Gastroesophageal sphincter (tissue), 4 donors: ENCODE results near the gene MYL11. TPM values are rescaled to one million over a fixed set of nuclear protein-coding genes. Genes with fewer than 3 reads are reported as not detected.

Experiments
- ATAC-seq: fragments of 150-250 bp; one replicate; pipeline ENCODE4 v1.9.1; 2016; ENCODE audit warnings: mild to moderate bottlenecking, moderate library complexity
- H3K27ac ChIP-seq, 4 donors: fragments of 200-600 bp; sonication (generic) in 3 of 4; 1 replicate in 3 of 4; 2 replicates in 1 of 4; pipeline ENCODE4 v1.5.1; 2016 to 2019
- H3K27me3 ChIP-seq: fragments of 200-600 bp; sonication (generic); one replicate; pipeline ENCODE4 v1.5.1; 2019
- H3K36me3 ChIP-seq, 2 donors: fragments of 200-600 bp; sonication (generic); one replicate each; pipeline ENCODE4 v1.5.1; 2019; ENCODE audit warnings: control low read depth in 1 of 2
- H3K4me1 ChIP-seq, 3 donors: fragments of 200-600 bp; sonication (generic); 1 replicate in 2 of 3; 2 replicates in 1 of 3; pipeline ENCODE4 v1.5.1; 2016 to 2019; ENCODE audit warnings: control low read depth in 2 of 3
- H3K4me3 ChIP-seq, 2 donors: fragments of 200-600 bp; sonication (generic); one replicate each; pipeline ENCODE4 v1.5.1; 2019; ENCODE audit warnings: mild to moderate bottlenecking in 1 of 2, moderate library complexity in 1 of 2
- H3K9me3 ChIP-seq, 3 donors: fragments of 200-600 bp; sonication (generic); one replicate each; pipeline ENCODE4 v1.5.1; 2017 to 2019; ENCODE audit warnings: control low read depth in 2 of 3
- EP300 ChIP-seq: sonication (generic); formaldehyde crosslinking; IDR thresholded peaks from one replicate; pipeline ENCODE4 v1.6.1; 2017; ENCODE audit warnings: antibody characterized with exemption, mild to moderate bottlenecking
- POLR2A ChIP-seq, 2 donors: fragments of 450-650 bp; IDR thresholded peaks; one replicate each; pipeline ENCODE4 v1.6.1; 2017; ENCODE audit warnings: antibody characterized with exemption in 2 of 2, mild to moderate bottlenecking in 2 of 2, moderate library complexity in 1 of 2
- POLR2AphosphoS5 ChIP-seq: sonication (generic); formaldehyde crosslinking; IDR thresholded peaks from one replicate; pipeline ENCODE4 v1.6.1; 2017; ENCODE audit warnings: antibody characterized with exemption
- WGBS, 2 donors: methylation state at CpG; one replicate each; pipeline ENCODE4 v1.1.5; 2018; ENCODE audit warnings: low coverage in 1 of 2; 5-methylcytosine and 5-hydroxymethylcytosine counted together
- total RNA-seq, 4 donors: library from RNA; depleted of rRNA; stranded (reverse); fragments of >200 nt; gene quantifications; one replicate each; pipeline ENCODE4 v1.1.0, GENCODE V29; 2016
- TF ChIP-seq, protein P1 (sequence below), 4 experiments: fragments of 200-600 bp in 2 of 4; fragments of 450-650 bp in 2 of 4; sonication (generic) in 1 of 4; IDR thresholded peaks; one replicate each; pipeline ENCODE4 v1.5.1; 2017 to 2019; ENCODE audit warnings: antibody characterized with exemption in 4 of 4, mild to moderate bottlenecking in 2 of 4, moderate library complexity in 2 of 4

The MYL11 gene
- total RNA-seq, 4 donors from 2014 or later, result not detected

- H3K27ac ChIP-seq, result no peak overlapping the region
- ATAC-seq, result no peak
- peaks cover 0 to 57% (median 21%) of the 10 kb centered on the region in 3 donors for H3K4me1 ChIP-seq
- H3K4me3 ChIP-seq, result no peak overlapping the region
- no peaks in the 10 kb centered on the region for H3K9me3 ChIP-seq
- TF ChIP-seq POLR2A (IDR thresholded peaks at IDR 0.05) (no peak), EP300 (no peak), POLR2AphosphoS5 (no peak)
- TF ChIP-seq, protein P1, sequence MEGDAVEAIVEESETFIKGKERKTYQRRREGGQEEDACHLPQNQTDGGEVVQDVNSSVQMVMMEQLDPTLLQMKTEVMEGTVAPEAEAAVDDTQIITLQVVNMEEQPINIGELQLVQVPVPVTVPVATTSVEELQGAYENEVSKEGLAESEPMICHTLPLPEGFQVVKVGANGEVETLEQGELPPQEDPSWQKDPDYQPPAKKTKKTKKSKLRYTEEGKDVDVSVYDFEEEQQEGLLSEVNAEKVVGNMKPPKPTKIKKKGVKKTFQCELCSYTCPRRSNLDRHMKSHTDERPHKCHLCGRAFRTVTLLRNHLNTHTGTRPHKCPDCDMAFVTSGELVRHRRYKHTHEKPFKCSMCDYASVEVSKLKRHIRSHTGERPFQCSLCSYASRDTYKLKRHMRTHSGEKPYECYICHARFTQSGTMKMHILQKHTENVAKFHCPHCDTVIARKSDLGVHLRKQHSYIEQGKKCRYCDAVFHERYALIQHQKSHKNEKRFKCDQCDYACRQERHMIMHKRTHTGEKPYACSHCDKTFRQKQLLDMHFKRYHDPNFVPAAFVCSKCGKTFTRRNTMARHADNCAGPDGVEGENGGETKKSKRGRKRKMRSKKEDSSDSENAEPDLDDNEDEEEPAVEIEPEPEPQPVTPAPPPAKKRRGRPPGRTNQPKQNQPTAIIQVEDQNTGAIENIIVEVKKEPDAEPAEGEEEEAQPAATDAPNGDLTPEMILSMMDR (IDR thresholded peaks at IDR 0.05), result no peak
- peaks cover 0 to 49% of the 10 kb centered on the region in 2 donors for H3K36me3 ChIP-seq
- WGBS, 2 donors, result 63 to 82% methylated on average over 1 to 4 of the region's 4 CpGs
- H3K27me3 ChIP-seq, result no peaks in the 10 kb centered on the region
Observed at GRCh38 chr16:30366511-30366910, 8.1 kb upstream of the MYL11 start.

DNA sequence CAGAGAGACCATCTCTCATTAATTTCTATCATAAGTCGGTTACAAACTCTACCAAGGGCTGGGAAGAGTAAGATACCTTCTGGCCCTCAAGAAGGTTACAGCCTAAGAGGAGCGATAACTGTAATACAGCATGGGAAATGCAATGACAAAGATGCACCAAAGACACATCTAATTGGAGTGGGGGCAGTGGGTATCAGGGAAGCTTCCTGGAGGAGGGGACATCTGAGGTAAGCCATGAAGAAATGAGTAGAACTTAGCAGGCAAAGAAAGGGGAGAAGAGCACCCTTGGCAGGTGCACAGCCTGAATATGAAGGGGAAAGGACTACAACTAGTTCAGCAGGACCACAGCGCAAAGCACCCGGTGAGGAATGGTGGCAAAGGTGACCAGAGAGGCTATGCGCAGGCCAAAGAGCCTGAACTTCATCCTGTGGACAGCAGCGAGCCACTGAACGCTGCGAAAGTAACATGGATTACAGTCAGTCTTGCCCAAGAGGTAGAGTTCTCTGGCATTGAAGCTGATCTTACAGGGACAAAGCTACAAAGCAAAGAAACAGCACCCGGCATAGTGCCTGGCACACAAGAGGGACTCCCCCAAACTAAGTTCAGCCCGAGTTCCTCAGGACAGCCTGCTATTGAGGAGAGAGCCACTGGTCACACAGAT lies 7.1 kb upstream of the MYL11 start:
- no peak for ATAC-seq
- H3K27me3 ChIP-seq, result no peaks in the 10 kb centered on the region
- H3K9me3 ChIP-seq, result no peaks in the 10 kb centered on the region
- H3K27ac ChIP-seq, result peak overlapping the region in 3 of 4 donors; percentile 86 to 97 (median 93)
- H3K4me1 ChIP-seq, result peaks cover 0 to 58% (median 21%) of the 10 kb centered on the region in 3 donors
- H3K36me3 ChIP-seq, result peaks cover 0 to 40% of the 10 kb centered on the region in 2 donors
- 49 to 51% methylated on average over 9 of the region's 10 CpGs for WGBS, 2 donors
- TF ChIP-seq EP300 (no peak), POLR2A (IDR thresholded peaks at IDR 0.05) (no peak), POLR2AphosphoS5 (no peak)
- H3K4me3 ChIP-seq, result peak overlapping the region; percentile 92 to 97

GRCh38 chr16:30368122-30368791 lies 6.3 kb upstream of the MYL11 start:
- Histone ChIP-seq H3K36me3 (peaks cover 0 to 32% of the 10 kb centered on the region in 2 donors), H3K4me3 (peak overlapping the region; percentile 92 to 97), H3K27me3 (no peaks in the 10 kb centered on the region), H3K27ac (peak overlapping the region in 3 of 4 donors; percentile 86 to 97 (median 93)), H3K9me3 (no peaks in the 10 kb centered on the region), H3K4me1 (peaks cover 0 to 58% (median 21%) of the 10 kb centered on the region in 3 donors)
- TF ChIP-seq POLR2A (IDR thresholded peaks at IDR 0.05) (no peak), POLR2AphosphoS5 (no peak), EP300 (no peak)
- ATAC-seq, result no peak
- 0 to 4% methylated on average over 6 to 7 of the region's 8 CpGs for WGBS, 2 donors

- 0% methylated on average over 1 of the region's 4 CpGs for WGBS, 2 donors
- H3K4me3 ChIP-seq, result peak overlapping the region; percentile 92 to 97
- peaks cover 0 to 58% (median 21%) of the 10 kb centered on the region in 3 donors for H3K4me1 ChIP-seq
- H3K36me3 ChIP-seq, result peaks cover 0 to 27% of the 10 kb centered on the region in 2 donors
- no peaks in the 10 kb centered on the region for H3K27me3 ChIP-seq
- no peaks in the 10 kb centered on the region for H3K9me3 ChIP-seq
- ATAC-seq, result no peak
- no peak for TF ChIP-seq POLR2A (IDR thresholded peaks at IDR 0.05)
- TF ChIP-seq, protein P1 (IDR thresholded peaks at IDR 0.05), result no peak
- no peak for TF ChIP-seq POLR2AphosphoS5
- TF ChIP-seq EP300, result no peak
- H3K27ac ChIP-seq, result peak overlapping the region in 3 of 4 donors; percentile 86 to 97 (median 93)
Observed at GRCh38 chr16:30368792-30369090, 5.9 kb upstream of the MYL11 start.

DNA sequence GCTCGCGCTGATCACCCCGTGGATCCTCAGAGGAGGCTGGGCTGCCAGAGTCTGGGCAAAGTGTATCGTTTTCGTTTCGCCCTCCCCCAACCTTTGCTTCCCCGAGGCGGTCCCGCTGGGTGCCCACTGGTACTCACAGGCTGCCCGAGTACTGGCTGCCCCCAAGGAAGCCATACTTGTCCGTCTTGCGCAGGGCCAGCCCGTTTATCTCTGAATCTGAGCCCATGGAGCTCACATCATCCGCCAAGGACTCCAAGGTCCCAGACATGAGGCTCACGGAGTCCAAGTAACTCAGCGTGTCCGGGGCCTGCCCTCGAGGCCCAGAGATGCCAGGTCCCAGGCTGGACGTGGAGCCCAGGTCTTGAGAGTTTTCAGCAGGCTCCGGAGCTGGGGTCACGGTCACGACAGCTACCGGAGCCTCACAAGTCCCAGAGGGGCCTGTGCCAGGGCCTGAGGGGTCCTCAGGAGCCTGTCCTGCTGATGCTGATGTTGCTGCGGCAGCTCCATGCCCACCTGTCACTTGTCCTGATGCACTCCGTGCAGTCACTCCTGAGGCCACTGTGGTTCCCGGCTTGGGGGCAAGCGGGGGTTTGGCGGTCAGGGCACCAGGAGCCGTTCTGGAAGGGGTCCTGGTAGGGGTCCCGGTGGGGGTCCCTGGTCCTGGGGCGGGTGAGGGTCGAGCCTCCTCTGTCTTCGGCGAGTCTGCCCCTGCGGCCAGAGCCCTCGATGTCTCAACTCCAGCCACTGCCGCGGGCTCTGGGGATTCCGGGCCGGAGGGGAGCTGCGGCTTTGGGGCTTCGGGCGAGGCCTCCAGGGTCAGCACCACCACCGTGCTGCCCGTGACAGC lies 5.3 kb upstream of the MYL11 start:
- Histone ChIP-seq H3K36me3 (peaks cover 0 to 21% of the 10 kb centered on the region in 2 donors), H3K27me3 (no peaks in the 10 kb centered on the region), H3K4me3 (peak overlapping the region; percentile 92 to 97), H3K4me1 (peaks cover 0 to 58% (median 21%) of the 10 kb centered on the region in 3 donors), H3K27ac (peak overlapping the region; percentile 53 to 97 (median 90)), H3K9me3 (no peaks in the 10 kb centered on the region)
- ATAC-seq, result no peak
- TF ChIP-seq POLR2A (IDR thresholded peaks at IDR 0.05), result no peak
- TF ChIP-seq EP300, result no peak
- no peak for TF ChIP-seq POLR2AphosphoS5
- TF ChIP-seq, protein P1 (IDR thresholded peaks at IDR 0.05), result no peak
- 0% methylated on average over 2 to 3 of the region's 45 CpGs for WGBS, 2 donors
